Left renal pelvis (tissue), 4 donors: ENCODE data around the gene C19orf47. TPM values are rescaled to one million over a fixed set of nuclear protein-coding genes. Genes with fewer than 3 reads are reported as not detected.

Source experiments
- DNase-seq, 4 donors: peaks; one replicate each; pipeline ENCODE4 v3.0.0-alpha.2; 2013; ENCODE audit warnings: low read depth in 4 of 4, low spot score in 3 of 4
- polyA plus RNA-seq, 4 donors: library from polyadenylated mRNA; unstranded; fragments of 120-200 nt; gene quantifications; one replicate each; pipeline ENCODE4 v1.2.1, GENCODE V29; 2013; ENCODE audit not compliant: insufficient read length in 4 of 4

The C19orf47 gene
- polyA plus RNA-seq, 4 donors: 9.7 to 16.1 (median 12.2) TPM

- DNase-seq: no peak
Observed at GRCh38 chr19:40284251-40284500, 64.0 kb downstream of the C19orf47 start.

DNA sequence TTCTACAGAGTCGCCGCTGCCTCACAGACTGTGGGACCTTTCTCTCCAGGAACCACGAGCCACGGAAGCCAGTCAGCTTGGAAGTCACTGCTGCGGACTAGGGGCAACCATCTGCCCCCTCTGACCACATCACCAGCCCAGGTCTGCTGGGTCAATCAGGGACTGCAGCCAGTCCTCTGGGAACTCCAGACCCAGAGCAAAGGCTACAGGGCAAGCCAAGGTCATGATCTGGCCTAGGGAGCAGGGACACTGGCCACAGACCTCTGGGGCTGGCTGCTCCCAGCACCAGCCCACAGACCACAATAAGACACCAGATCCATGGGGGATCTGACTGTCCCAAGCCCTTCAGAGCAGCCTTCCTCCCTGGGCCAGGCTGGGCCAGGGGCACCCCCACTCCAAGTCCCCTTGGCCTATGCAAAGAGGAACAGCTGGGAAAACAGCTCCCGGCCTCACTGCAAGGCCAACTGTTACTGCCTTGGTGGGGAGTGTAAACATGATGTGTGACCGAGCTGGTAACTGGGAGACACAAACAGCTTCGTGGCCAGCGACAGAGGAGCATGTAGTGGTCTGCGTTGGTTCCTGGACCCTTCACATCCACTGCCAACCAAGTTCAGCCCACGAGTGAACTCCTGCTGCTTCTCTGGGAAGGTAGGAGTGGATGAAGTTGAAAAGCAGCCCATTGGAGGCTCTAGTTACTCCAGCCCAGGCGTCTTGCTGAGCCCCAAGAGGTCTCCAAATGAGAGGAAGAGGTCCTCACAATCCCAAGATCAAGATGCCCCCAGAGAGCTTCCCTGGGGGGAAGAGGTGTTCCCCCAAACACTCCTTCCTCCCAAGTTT lies 64.6 kb downstream of the C19orf47 start:
- DNase-seq: no peak

GRCh38 chr19:40282920-40283319 lies 65.3 kb downstream of the C19orf47 start:
- no peak for DNase-seq

DNA sequence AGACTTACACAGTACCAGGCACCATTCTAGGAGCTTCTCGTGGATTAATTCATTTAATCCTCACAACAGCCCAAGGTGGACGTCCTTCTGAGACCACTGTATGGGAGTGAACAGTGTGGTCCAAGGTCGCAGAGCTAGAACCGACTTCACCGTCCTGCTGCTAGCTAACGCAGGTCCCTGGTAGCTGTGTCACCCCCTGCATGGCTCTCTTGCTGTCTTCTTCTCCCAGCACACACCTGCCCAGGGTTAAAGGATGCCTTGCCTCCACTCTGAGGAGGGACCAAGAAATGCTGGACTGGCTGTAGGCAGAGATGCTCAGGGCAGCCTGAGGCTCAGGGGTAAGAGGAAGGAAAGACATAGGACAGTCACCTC lies 66.0 kb downstream of the C19orf47 start:
- no peak for DNase-seq

- no peak for DNase-seq
Observed at GRCh38 chr19:40281381-40282208, 66.6 kb downstream of the C19orf47 start.

GRCh38 chr19:40280608-40281221 lies 67.5 kb downstream of the C19orf47 start:
- no peak for DNase-seq

GRCh38 chr19:40279761-40280607 lies 68.2 kb downstream of the C19orf47 start:
- no peak for DNase-seq

GRCh38 chr19:40279120-40279551 lies 69.1 kb downstream of the C19orf47 start:
- DNase-seq: peak in 1 of 4 donors; percentile 44

- no peak for DNase-seq
Observed at GRCh38 chr19:40278361-40279035, 69.7 kb downstream of the C19orf47 start.

GRCh38 chr19:40277356-40278059 lies 70.7 kb downstream of the C19orf47 start:
- DNase-seq: no peak

DNA sequence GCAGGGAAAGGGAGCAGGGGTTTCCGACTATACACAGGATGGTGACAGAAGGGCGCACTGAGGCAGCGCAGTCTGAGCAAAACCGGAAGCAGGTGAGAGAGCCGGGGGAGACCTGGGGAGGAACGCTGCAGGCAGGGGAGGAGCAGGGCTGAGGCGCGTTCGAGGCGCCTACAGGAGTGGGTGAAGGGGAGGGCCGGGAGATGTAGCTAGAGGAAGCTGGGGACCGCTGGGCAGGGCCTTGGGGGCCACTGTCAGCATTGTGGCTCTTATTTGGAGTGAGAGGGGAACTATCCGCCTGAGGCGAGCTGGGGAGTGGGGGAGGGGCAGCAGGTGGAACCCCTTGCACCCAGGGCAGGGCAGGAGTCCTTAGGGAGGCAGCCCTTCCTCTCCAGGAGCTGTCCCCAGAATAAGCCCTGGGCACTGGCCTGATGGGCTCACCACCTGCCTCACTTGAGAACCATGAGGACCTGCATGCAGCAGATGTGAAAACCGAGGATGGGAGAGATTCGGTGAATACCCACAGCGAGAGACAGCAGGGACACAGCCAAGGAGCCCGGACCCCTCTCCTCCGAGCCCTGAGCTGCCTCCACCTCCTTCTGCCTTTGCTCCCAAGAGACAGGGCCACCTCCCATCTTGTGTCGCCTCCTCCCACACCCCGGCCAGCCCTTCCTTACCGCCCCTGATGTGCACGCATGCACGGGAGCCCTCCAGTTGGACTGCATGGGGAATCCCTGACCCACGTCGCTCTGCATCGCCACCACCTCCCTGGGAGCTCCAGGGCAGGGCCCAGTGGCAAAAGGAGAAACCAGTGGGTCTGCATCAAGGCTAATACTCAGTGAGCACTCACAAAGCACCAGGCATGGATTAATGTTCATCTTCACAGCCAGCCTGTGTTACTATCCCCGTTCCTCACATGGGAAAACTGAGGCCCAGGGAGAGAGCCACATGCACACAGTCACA lies 73.3 kb downstream of the C19orf47 start:
- DNase-seq: no peak

DNA sequence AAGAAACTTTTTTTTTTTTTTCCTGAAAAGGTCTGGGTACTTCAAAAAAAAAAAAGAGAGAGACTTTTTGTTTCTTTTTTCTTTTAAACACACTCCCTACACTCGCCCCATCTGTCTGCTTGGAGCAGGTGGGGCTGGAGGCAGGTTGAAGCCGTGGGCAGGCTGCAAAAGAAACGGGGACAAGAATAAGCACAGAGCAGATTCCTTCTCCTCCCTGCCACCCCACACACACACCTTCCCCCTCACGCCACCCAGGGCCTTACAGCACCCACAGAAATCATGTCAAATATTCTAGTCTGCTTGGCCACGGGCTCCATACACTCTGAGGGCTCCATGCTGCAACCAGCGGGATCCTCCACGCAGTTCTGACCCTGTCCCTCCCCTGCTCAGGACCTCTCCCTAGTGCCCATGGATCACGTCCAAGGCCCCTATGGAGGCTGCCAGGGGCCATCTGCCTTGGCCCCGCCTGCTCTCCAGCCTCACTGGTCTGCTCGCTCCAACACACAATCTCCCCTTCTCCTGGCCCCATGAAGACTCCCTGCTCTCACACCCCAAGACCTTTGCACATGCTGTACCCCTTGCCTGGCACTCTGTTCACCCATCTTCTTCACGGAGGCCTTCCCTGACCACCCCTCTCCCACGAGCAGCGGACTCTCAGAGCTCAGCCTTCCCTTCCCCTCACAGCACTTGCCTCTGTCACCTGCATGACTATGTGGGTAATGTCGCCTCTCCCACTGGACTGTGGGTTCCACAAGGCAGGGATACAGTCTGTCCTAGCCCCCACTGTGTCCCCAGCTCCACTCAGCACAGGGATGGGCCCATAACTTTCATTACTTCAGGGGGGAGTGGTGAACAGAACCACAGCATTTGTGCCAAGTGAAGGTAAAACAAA lies 74.5 kb downstream of the C19orf47 start:
- no peak for DNase-seq

DNA sequence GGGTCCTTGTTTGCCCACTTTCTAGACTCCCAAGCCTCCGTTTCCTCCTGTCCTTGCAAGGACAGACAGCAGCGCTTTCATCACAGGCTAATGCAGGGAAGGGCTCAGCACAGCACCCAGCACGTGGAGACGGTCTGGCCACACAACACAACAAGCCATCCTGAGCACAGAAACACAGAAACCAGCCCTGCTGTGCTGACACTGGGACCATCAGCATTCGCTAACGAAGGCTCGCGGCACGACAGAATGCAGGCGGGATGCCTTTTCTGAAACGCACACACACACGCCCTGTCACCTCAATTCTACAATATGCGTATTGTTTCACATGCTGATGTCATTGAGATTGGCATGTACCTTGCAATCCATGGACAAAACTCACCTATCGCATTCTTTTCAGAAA lies 75.9 kb downstream of the C19orf47 start:
- DNase-seq: no peak

DNA sequence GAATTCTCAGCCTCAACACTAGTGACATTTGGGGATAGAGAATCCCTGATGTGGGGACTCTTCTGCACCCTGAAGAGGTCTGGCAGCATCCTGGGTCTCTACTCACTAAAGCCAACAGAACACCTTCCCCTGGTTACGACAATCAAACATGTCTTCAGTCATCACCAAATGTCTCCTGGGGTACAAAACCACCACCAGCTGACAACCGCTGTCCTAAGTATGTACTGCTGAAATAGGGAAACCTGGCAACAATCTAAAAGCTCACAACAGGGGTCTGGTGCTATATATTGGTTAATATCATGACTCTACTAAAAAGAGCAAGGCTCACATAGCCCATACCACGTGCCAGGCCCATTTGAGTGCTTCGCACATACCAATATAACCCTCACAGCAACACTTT lies 76.5 kb downstream of the C19orf47 start:
- DNase-seq: no peak

GRCh38 chr19:40270362-40271089 lies 77.7 kb downstream of the C19orf47 start:
- DNase-seq: no peak
